NCI-H2107 treated with DMSO at 0.1 percent for 48 hours (cell line): ENCODE results near the gene CAMK2A.

ENCODE experiments used
- DNase-seq: peaks from one replicate; lab custom pipeline; 2025; ENCODE audit not compliant: unreplicated experiment; lab: John Stamatoyannopoulos, UW

CAMK2A gene

GRCh38 chr5:150317048-150318003 is 27.8 kb upstream of the CAMK2A start:
- no peak for DNase-seq

- DNase-seq, result no peak
Measured at GRCh38 chr5:150316320-150316719, 26.7 kb upstream of the CAMK2A start.

GRCh38 chr5:150315245-150315644 is 25.7 kb upstream of the CAMK2A start:
- no peak for DNase-seq

- DNase-seq, result no peak
Measured at GRCh38 chr5:150313921-150314716, 24.5 kb upstream of the CAMK2A start.

DNA sequence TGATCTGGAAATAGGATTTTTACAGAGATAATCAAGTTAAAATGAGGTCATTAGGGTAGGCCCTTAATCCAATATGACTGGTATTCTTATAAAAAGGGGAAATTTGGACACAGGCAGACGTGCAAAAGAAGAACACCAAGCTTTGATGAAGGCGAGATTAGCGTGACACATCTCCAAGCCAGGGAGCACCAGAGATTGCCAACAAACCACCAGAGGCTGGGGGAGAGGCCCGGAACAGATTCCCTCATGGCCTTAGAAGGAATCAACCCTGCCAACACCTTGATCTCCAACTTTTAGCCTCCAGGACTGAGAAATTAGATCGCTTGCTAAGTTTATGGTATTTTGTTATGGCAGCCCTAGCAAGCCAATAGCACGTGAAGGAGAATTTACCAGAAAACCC is 23.9 kb upstream of the CAMK2A start:
- DNase-seq, result no peak

DNA sequence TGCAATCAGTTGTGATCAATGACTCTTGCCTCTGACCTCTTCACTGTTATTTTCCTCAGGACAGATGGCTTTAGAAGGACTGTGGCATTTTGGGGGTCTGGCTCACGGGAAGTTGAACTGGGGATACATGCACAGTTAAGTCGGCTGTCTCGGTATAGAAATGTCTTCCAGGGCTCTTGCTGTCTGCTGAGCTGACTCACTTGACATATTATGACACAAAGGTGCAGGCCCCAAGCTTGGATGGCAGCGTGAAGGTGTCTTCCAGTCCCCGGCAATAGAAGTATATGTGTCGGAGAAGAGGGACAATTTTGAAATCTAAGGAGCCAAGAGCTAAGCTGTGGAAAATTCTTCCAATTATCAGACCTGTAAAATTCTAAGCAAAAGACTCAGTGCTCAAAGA is 22.9 kb upstream of the CAMK2A start:
- no peak for DNase-seq

GRCh38 chr5:150311015-150311692 is 21.6 kb upstream of the CAMK2A start:
- DNase-seq, result no peak

DNA sequence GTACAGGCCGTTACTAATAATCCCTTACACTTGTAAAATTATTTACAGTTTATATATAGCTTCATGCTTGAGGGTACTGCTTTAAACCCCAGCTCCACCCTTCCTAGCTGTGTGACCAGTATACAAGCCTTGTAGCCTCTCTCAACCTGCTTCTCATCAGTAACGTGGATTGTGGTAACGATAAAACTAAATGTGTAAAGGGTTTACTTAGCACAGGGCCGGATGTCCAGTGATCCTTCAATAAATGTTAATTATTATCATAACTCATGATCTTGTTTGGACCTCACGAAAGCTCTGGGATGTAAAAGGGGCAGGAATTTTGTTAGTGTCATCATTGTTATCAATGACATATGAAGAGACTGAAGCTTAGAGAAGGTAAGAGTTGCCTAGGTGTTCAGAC is 20.7 kb upstream of the CAMK2A start:
- DNase-seq, result no peak

GRCh38 chr5:150309886-150310239 is 20.3 kb upstream of the CAMK2A start:
- no peak for DNase-seq

DNA sequence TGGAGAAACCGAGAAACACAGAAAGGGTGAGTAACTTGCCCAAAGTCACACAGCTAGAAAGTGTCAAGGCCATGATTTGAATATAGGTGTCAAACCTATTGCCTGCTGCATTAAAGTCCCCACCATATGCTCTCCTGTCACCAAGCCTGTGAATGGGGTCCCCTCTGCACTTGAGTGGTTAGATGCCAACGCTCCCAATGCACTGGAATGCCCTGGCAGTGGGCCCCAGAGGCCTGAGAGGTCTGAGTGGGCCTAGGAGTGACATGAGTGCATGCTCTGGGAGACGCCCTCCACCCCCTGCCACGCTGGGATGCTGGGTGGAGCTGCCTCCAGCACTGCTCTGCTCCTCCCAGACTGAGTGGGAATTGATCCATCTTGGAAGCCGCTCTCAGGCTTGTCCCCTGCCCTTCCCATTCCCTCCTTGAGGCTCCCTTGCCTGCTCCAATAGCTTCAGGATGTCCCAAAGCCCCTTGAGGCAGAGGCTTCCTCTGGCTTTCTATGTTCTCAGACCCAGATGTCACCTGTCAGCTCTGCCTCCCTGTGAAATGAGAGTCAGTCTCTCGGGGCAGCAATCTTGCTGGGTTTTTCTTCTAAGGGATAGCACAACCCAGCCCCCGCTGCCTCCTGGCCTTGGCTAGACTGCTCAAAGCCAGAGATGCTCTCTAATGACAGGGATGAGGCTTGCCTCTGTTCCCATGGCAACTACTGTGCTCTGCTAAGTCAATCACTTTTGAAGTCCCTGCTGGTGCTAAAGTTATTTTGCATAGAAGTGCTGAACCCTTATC is 19.7 kb upstream of the CAMK2A start:
- no peak for DNase-seq

DNA sequence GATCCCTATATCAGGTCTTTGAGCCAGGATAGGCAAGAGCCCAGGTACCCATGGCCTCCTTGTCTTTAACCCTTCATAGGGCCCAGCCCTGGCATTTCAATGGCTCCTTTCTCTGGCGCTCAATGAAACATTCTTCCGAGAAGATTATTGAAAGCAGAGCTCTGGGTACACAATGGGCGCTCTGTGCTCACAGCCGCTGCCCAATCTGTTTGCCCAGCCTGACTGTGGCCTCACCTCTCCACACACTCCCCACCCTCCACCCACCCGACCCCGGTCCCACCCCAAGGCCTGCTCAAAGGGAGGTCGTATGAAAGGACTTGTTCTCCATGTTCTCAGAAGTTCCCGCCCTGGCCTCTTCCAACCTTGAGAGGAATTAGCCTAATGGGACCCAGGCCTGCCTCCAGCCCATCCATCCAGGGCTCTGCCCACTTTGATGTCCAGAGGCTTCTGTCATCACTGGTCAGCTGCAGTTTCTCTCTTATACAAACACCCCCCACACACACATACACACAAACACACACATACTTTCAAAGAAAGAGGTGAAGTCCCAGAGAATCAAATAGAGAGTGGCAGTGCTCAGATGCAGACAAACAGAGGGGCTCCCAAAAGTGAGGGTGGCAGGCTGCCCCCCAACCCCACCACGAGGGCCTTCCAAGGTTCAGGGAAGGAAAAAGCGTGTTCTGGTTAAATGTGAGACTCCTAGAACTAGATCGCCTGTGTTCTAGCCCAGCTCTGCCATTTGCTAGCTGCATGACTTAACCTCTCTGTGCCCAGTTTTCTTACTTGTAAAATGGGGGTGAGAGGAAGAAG is 18.2 kb upstream of the CAMK2A start:
- no peak for DNase-seq

DNA sequence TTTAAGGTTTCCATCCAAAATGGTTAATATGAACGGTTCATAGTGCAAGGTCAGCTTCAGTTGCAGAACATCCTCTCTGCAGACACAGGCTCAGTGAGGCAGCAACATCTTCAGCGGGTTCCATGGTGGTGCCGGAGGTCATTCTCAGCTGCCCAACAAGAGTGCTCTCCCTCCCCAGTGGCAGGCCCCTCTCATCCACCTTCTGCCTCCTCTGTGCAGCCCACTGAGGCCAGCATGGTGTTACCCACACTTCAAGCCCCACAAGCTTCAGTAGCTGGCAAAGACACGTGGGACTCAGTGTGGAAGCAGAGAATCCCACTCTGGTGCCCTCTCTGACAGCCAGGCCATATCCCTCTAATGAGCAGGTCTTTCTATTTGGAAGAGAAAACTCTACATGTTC is 17.2 kb upstream of the CAMK2A start:
- no peak for DNase-seq

DNA sequence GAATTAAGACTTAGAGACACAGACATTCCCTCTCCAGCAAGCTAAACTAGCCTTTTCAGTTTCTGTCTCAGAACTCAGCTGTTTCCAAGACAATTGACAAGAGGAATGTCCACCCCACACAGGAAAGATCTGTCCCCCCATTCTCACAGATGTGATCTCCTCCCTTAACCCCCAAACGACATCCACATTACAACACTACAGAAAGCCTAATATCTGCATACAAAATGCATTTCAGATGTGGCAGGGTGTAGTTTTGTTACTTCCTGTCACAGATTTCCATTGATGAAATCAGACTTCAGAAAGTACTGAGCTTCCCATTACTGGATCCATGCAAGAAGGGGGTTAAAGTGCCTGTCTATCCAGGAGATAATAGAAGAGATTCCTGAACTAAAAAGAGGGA is 16.0 kb upstream of the CAMK2A start:
- DNase-seq, result no peak

DNA sequence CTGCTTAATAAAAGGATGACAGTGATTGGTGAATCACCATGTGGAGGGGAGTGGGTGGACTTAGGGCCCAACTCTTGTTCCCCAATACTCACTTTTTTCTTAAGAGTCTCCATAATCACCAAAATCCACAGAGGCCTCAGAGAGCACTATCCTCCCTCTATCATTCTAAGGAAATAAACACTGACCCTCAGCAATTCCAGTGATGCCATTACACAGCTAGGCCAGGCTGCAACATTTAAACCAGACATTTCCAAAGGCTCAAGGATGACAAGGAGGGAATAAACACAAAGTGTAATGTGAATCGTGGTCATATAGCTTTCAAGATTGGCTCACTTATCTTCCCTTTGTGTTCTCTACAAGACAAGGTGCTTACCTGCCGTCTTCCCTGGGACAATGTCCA is 15.5 kb upstream of the CAMK2A start:
- no peak for DNase-seq

DNA sequence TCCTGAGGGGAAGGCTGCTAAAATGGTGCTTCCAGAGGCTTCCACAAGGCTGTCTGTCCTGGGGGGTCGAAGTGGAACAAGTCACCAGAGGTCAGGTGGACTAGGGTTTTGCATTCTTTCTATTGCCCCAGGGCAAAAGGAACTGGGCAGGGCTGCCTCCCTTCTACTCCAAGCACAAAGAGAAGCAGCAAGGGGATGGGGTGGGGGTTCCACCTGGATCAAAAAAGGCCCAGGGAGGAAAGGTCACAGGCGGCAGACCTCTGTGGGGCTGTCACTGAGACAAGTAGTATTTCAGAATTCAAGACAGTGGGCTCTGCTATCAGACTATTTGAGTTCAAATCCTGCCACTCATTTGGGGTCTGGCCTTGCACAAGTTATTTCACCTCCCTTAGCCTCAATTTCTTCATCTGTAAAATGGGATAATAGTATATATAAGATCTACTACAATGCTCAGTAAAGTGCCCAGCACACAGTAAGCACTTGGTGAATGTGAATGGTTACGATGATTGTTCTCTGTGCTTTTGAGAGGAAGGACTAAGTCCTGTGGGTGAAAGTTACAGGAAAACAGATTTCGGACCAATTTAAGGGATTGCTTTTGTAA is 15.0 kb upstream of the CAMK2A start:
- DNase-seq, result no peak

DNA sequence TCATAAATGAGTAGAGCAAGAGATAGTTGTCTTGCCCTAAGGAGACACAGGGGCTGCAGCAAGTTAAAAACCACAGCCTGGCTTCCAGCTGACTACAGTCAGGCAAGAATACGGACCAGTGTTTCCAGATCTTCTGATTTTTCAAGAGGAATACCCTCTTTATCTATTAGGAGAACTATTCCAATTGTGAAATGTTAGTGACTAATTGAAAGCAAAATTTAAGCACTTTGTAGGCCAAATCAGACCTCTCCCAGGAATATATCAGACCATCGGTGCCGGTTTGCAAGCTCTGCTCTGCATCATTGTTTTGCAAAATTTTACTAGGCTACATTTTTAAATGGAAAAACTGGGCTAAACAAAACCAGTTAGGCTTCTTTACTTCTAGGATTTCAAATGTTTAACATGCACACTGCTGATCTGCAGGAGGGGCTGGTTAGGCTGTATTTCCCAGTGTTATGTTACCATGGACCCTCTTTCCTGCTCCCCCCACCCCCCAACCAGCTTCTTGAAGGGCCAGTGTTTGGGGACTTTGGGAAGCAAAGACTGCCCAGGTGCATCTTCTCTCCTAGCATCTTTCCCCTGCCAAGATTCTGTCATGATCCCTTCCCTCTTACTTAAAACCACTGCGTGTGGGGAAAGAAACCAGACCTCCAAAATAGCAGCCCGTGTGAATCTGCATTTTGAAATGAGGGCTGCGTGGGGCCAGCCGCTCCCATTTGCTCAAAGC is 14.2 kb upstream of the CAMK2A start:
- DNase-seq, result no peak

- no peak for DNase-seq
Measured at GRCh38 chr5:150303070-150303615, 13.6 kb upstream of the CAMK2A start.

DNA sequence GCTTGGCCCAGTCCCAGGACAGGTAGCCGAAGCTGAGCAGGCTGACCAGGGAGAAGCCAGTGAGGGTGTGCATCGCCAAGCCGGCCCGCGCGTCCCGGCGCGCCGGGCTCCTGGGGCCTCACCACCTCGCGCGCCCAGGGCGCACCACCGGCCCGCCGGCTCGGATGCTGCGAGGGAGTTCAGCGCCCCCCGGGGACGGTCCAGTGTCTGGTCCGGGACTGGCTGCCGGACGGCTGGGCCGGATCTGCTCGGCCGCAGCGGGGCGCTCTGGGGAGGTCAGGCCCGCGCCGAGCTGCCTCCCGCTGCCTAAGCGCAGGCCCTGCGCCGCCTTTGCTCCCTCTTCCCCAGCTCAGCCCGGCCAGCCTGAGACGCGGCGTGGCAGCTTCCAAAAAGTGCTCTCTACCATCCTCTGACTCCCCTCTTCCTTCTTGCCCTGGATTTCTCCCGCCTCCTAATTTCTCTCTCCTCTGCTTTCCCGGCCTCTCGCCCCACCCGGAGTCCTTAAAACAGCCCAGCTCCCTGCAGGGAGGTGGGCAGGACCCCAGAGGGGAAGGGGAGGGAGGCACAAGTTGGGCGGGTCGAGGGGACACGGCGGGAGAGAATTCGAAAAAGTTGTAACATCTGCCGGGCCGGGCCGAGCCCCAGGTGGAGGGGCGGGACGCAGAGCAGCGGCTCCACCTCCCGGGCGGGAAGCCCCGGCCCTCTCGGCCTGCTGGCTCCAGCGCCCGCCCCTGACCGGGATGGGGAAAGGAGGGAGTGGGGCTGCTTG is 12.9 kb upstream of the CAMK2A start, which contains the start of gene ARSI:
TSS of gene ARSI (minus strand) at position 605 of the 769 bp plus-strand sequence. CDS start at position 73, 532 bp downstream.
- no peak for DNase-seq
